VCaP (cell line): ENCODE results near the gene PRM1.

Experiments
- H3K27ac ChIP-seq: fragments of 450-650 bp; 2 replicates; pipeline ENCODE4 v1.5.1; 2017
- TF ChIP-seq, protein P1 (sequence below): fragments of 450-650 bp; conservative IDR thresholded peaks from 2 replicates; pipeline ENCODE4 v1.5.1; 2017; ENCODE audit warnings: mild to moderate bottlenecking, moderate library complexity

Gene PRM1

GRCh38 chr16:11251525-11252481 is 29.3 kb downstream of the PRM1 start:
- TF ChIP-seq, protein P1, sequence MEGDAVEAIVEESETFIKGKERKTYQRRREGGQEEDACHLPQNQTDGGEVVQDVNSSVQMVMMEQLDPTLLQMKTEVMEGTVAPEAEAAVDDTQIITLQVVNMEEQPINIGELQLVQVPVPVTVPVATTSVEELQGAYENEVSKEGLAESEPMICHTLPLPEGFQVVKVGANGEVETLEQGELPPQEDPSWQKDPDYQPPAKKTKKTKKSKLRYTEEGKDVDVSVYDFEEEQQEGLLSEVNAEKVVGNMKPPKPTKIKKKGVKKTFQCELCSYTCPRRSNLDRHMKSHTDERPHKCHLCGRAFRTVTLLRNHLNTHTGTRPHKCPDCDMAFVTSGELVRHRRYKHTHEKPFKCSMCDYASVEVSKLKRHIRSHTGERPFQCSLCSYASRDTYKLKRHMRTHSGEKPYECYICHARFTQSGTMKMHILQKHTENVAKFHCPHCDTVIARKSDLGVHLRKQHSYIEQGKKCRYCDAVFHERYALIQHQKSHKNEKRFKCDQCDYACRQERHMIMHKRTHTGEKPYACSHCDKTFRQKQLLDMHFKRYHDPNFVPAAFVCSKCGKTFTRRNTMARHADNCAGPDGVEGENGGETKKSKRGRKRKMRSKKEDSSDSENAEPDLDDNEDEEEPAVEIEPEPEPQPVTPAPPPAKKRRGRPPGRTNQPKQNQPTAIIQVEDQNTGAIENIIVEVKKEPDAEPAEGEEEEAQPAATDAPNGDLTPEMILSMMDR = no peak

DNA sequence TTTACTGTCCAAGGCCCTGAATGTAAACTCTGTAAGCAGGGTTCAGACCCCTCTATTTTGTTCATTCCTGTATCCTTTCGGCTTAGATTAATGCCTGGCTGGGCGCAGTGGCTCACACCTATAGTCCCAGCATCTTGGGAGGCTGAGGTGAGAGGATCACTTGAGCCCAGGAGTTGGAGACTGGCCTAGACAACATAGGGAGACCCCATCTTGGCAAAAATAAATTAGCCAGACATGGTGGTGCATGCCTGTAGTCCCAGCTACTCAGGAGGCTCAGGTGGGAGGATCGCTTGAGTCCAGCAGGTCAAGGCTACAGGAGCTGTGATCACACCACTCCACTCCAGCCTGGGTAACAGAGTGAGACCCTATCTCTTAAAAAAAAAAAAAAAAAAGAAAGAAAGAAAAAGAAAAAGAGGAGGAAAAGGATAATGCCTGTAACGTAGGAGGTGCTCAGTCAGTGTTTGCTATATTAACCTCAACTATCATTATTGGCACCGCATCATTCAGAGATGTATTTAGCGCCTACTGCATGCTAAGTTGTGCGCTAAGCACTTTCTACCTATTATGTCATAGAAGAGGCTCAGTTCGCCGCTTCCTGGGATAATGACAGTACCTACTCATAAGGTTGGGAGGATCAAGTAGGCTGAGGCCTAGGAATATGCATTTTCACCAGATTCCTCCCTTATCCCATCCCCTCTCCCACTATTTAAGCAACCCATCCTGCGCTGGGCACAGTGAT is 30.2 kb downstream of the PRM1 start:
- TF ChIP-seq, protein P1 = no peak
- H3K27ac ChIP-seq = no peak overlapping the region

More at GRCh38 chr16:11251525-11252481, 29.3 kb downstream of the PRM1 start:
- H3K27ac ChIP-seq = no peak overlapping the region

DNA sequence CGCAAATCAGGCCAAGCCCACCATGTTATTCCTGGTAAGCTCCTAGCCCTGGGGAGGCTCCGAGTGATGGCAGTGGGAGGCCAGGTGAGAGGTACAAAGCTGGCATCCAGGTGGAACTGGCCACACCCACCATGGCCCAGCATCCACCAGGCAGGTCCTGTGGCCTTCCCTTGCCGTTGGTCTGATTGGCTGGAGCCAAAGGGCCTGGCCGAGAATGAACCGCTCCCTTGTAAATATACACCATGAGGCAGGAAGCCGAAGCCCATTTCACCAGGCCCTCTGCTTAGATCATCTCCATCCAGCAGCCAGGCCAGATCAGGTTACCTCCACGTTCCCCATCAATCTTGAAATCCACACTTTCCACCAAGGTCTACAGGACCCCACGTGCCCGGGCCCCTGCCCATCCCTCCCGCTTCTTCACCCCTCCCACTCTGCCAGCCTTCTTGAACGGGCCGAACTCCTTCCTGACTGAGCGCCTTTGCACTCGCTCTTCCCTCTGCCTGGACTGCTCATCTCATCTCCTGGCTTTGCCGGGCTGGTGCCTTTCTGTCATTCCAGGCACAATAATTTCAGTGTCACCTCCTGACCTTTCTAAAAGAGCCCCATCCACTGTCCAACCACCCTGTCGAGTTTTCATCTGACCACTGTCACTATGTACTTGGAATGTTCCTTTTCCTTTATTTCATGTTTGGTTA is 30.9 kb downstream of the PRM1 start:
- TF ChIP-seq, protein P1 = no peak
- no peak overlapping the region for H3K27ac ChIP-seq

DNA sequence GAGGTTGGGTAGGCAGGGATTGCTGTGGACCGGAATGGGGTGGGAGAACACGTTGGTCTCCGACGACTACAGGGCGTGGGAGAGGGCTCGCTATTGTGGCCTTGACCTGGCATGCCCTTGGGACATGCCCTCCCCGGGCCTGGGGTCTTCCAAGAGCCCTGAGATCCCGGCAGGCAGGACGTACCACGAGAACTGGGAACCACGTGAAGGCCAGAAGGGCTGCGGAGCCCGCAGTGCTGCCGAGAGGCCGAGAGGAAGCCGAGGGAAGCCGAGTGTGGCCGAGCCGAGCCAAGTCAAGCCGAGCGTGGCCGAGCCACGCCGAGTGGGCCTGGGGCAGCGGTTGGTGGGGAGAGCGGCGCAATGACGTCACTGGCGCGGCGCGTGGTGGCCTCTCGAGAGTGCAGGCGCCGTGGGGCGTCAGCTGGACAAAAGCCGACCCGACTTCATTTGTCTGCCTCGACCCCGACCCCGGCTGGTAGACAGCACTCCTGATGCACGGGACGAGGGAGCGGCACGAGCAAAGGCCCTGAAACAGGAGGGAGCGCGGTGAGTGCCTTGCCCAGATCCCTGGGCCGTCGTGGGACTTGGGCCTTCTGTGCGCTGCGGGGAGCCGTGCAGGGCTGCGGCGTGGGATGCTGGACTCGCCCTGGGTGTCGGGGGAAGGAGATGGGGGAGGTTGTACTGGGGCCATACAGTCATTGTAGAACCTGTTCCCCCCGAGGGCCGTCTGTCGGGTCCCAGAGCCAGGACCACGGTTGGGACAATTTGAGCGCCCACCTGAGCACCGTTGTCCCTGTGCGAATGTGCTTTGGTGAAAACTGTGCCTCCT is 31.7 kb downstream of the PRM1 start:
- TF ChIP-seq, protein P1 = no peak
- no peak overlapping the region for H3K27ac ChIP-seq

- no peak overlapping the region for H3K27ac ChIP-seq
- TF ChIP-seq, protein P1 = no peak
Observed at GRCh38 chr16:11248133-11248532, 33.0 kb downstream of the PRM1 start.

- no peak overlapping the region for H3K27ac ChIP-seq
- TF ChIP-seq, protein P1 = no peak
Observed at GRCh38 chr16:11245988-11246387, 35.1 kb downstream of the PRM1 start.
